HEK293 (cell line): ENCODE results near the gene HHAT.

ENCODE experiments used
- KLF1 ChIP-seq: fragments of 450-650 bp; formaldehyde crosslinking; IDR thresholded peaks from 2 replicates; pipeline ENCODE4 v1.5.1; 2016; ENCODE audit warnings: missing biosample characterization, missing genetic modification characterization
- KLF10 ChIP-seq: fragments of 450-650 bp; IDR thresholded peaks from 2 replicates; pipeline ENCODE4 v1.5.1; 2018; ENCODE audit warnings: missing biosample characterization, mild to moderate bottlenecking, missing genetic modification characterization
- SP7 ChIP-seq: fragments of 450-650 bp; formaldehyde crosslinking; IDR thresholded peaks from 2 replicates; pipeline ENCODE4 v1.5.1; 2016; ENCODE audit warnings: missing biosample characterization, missing genetic modification characterization
- ZBTB21 ChIP-seq: fragments of 450-650 bp; formaldehyde crosslinking; IDR thresholded peaks from 2 replicates; pipeline ENCODE4 v1.5.1; 2017; ENCODE audit warnings: missing biosample characterization, missing genetic modification characterization
- ZNF19 ChIP-seq: fragments of 450-650 bp; formaldehyde crosslinking; IDR thresholded peaks from 2 replicates; pipeline ENCODE4; 2016; ENCODE audit warnings: missing biosample characterization, missing genetic modification characterization, low read depth
- ZNF239 ChIP-seq: fragments of 450-650 bp; formaldehyde crosslinking; IDR thresholded peaks from 2 replicates; pipeline ENCODE4 v1.5.1; 2016; ENCODE audit warnings: missing biosample characterization, missing genetic modification characterization
- ZNF311 ChIP-seq: fragments of 450-650 bp; formaldehyde crosslinking; IDR thresholded peaks from 2 replicates; pipeline ENCODE4 v1.5.1; 2017; ENCODE audit warnings: missing biosample characterization, missing genetic modification characterization, borderline replicate concordance
- TF ChIP-seq, protein P1 (sequence below): fragments of 450-650 bp; formaldehyde crosslinking; IDR thresholded peaks from 2 replicates; pipeline ENCODE4 v1.5.1; 2016; ENCODE audit warnings: missing biosample characterization, missing genetic modification characterization
- TF ChIP-seq, protein P2 (sequence below): fragments of 450-650 bp; formaldehyde crosslinking; IDR thresholded peaks from 2 replicates; pipeline ENCODE4 v1.5.1; 2016; ENCODE audit warnings: missing biosample characterization, missing genetic modification characterization

DNA sequence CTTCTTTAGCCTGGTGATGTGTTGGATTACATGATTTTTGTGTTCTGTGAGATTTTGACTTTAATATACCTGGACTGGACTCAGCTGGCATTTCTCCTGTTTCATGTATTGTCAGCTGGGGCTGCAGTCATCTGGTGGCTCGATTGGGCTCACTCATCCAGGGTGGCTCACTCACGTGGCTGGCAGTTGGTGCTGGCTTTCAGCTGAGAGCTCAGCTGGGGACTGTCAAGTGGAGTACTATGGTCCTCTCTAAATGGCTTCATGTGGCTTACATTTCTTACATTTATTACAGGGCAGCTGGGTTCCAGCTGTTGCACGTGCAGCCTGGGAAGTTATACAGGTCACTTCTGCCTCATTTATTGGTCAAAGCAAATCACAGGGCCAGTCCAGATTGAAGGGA is 22.8 kb downstream of the HHAT start:
- TF ChIP-seq KLF1 (tag by site-specific recombination) = no peak
- TF ChIP-seq, protein P1, sequence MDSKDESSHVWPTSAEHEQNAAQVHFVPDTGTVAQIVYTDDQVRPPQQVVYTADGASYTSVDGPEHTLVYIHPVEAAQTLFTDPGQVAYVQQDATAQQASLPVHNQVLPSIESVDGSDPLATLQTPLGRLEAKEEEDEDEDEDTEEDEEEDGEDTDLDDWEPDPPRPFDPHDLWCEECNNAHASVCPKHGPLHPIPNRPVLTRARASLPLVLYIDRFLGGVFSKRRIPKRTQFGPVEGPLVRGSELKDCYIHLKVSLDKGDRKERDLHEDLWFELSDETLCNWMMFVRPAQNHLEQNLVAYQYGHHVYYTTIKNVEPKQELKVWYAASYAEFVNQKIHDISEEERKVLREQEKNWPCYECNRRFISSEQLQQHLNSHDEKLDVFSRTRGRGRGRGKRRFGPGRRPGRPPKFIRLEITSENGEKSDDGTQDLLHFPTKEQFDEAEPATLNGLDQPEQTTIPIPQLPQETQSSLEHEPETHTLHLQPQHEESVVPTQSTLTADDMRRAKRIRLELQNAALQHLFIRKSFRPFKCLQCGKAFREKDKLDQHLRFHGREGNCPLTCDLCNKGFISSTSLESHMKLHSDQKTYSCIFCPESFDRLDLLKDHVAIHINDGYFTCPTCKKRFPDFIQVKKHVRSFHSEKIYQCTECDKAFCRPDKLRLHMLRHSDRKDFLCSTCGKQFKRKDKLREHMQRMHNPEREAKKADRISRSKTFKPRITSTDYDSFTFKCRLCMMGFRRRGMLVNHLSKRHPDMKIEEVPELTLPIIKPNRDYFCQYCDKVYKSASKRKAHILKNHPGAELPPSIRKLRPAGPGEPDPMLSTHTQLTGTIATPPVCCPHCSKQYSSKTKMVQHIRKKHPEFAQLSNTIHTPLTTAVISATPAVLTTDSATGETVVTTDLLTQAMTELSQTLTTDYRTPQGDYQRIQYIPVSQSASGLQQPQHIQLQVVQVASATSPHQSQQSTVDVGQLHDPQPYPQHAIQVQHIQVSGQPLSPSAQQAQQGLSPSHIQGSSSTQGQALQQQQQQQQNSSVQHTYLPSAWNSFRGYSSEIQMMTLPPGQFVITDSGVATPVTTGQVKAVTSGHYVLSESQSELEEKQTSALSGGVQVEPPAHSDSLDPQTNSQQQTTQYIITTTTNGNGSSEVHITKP (tag by site-specific recombination) = no peak
- no peak for TF ChIP-seq ZBTB21
- TF ChIP-seq ZNF19 (tag by site-specific recombination) = no peak
- no peak for TF ChIP-seq SP7
- TF ChIP-seq, protein P2, sequence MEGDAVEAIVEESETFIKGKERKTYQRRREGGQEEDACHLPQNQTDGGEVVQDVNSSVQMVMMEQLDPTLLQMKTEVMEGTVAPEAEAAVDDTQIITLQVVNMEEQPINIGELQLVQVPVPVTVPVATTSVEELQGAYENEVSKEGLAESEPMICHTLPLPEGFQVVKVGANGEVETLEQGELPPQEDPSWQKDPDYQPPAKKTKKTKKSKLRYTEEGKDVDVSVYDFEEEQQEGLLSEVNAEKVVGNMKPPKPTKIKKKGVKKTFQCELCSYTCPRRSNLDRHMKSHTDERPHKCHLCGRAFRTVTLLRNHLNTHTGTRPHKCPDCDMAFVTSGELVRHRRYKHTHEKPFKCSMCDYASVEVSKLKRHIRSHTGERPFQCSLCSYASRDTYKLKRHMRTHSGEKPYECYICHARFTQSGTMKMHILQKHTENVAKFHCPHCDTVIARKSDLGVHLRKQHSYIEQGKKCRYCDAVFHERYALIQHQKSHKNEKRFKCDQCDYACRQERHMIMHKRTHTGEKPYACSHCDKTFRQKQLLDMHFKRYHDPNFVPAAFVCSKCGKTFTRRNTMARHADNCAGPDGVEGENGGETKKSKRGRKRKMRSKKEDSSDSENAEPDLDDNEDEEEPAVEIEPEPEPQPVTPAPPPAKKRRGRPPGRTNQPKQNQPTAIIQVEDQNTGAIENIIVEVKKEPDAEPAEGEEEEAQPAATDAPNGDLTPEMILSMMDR (tag by site-specific recombination) = no peak
- TF ChIP-seq ZNF311 (tag by site-specific recombination) = no peak
- no peak for TF ChIP-seq ZNF239 (tag by site-specific recombination)
- TF ChIP-seq KLF10 (tag by site-specific recombination) = no peak
